ENCODE measurements around the gene ASAP2. TPM values are rescaled to one million over a fixed set of nuclear protein-coding genes. Genes with fewer than 3 reads are reported as not detected.

ASAP2 gene
- total RNA-seq, result 30.6 and 79.5 TPM in 2 replicates

DNA sequence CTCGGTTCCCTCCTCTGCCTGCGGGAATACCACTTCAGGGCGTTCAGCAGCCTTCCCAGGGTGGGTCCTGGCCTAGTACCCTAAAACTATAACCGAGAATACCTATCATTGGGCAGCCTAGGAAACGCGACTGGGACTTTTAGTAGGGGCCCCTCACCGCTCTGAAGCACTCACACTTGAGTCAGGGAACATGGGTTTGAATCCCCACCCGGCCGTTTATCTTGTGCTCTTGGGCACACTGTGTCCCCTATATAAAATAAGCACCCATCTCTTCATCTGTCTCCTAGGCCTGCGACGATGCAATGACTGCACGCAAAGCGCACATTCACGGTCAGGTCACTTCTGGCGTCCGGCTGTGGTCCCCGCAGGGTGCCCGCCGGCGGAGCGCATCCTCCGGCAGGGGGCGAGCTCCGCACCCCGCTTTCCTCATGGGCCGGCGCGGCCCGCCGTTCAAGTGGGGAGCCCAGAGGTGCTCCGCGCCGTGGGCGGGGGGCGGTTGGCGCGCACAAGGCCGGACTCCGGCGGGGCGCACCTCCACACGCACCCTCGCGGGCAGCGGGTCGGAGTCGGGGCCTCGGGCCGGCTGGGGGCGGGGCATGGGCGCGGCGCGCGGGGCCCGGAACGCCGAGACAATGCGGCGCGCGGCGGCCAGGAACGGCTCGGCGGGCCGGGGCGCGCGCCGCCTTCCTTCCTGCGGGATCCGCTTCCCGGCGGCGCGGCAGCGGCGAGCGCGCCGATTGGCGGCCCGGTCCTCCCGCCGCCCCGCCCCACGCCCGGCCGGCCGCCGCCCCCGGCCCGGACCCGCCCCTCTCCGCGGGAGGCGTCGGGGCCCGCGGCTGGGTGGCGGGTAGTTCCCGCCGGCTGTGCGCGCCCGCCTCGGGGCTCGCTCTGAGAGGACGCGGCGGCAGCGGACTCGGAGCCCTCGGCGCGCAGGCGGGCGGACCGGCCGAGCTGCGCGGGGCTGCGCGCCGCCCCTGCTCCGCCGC, at the start of gene ASAP2:
ASAP2 (plus strand) TSS at position 850 of the 986 bp plus-strand sequence. CDS start 293 bp downstream, outside the sequence.

DNA sequence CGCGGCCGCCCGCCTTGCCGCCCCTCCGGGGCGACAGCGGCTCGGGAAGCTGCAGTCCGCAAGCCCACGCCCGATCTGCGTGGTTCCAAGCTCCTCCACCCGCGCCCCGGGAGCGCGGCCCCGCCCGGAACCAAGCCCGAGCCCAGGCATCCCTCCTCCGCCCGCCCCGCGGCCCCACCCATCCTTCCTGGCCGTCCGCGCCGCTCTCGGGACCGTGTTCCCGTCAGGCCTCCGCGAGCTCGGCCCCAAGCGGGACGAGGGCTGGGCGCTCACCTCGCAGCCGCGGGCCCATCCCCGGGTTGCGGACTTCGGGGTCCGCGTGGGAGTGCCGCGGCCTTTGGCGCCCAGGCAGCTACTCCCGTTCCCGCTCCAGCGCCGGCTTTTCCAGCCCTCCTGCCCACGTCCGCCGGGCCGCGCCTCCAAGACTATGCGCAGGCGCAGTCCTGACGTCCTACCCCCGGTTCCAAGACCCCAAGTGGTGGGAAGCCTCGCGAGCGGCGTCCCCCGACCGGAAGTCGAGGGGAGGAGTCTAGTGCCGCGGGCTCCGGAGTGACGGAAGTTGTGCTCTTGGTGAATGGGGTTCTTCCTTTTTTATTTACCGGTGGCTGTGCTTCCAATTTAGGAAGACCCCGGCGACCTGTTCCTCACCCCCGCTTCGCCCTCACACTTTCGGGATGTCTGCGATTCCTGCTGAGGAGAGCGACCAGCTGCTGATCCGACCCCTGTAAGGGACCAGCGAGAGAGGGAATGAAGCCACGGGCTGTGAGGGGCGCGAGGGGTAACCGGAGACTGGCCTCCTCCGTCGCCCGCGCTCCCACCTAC, 216.7 kb downstream of the ASAP2 start, which contains the start of the genes CPSF3 and ITGB1BP1:
CPSF3 (plus strand) TSS at position 555 of the 822 bp plus-strand sequence; CDS start at position 675, 120 bp downstream.
ITGB1BP1 (minus strand) TSS at position 429 of the 822 bp plus-strand sequence. CDS start 4,831 bp downstream, outside the sequence.

Other genes starting within 250 kb of the ASAP2 start
- gene MBOAT2, start 203.1 kb upstream of the ASAP2 start, total RNA-seq, result 65.9 and 127 TPM in 2 replicates
- gene ITGB1BP1, start 216.7 kb downstream of the ASAP2 start, total RNA-seq, result 29.1 and 47.9 TPM in 2 replicates
- gene CPSF3, start 216.8 kb downstream of the ASAP2 start, total RNA-seq, result 63.5 and 99.2 TPM in 2 replicates